ENCODE data around the gene AEN. TPM values are rescaled to one million over a fixed set of nuclear protein-coding genes. Genes with fewer than 3 reads are reported as not detected.
A peak's percentile ranks its signal among the peaks of the same experiment; 100 is the strongest.

Gene AEN
- total RNA-seq, 4 donors from 2014 or later: 7.7 to 10.3 (median 8.4) TPM

DNA sequence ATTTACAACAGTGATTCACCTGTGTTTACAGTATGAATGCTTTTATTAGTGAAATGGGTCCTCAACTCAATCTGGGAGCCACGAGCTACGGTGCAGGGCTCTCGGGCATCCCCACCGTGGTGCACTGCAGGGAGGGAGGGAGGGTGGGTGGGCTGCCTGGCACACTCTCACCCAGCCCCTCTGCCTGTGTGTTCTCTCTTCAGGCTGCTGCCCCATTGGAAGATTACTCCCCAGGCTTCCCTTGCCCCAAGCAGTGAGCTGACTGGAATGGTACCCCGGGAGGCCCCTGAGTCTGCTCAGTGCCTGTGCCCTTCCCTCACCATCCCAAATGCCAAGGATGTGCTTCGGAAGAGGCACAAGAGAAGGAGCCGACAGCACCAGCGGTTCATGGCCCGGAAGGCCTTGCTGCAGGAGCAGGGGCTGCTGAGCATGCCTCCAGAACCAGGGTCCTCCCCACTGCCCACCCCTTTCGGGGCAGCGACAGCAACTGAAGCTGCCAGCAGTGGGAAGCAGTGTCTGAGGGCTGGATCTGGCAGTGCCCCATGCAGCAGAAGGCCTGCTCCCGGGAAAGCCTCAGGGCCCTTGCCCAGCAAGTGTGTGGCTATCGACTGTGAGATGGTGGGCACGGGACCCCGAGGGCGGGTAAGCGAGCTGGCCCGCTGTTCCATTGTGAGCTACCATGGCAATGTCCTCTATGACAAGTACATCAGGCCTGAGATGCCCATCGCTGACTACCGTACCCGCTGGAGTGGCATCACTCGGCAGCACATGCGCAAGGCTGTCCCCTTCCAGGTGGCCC is 5.0 kb downstream of the AEN start:
- H3K4me3 ChIP-seq (ENCODE audit: low read depth, poor library complexity, severe bottlenecking): no peak overlapping the region
- WGBS, 2 donors: 87 to 92% methylated on average over 21 to 23 of the region's 23 CpGs
- DNase-seq (ENCODE audit: low spot score in 2 of 2): peak in 1 of 2 donors; percentile 68
- no peak for TF ChIP-seq POLR2A (IDR thresholded peaks at IDR 0.05)
- TF ChIP-seq, protein P1, sequence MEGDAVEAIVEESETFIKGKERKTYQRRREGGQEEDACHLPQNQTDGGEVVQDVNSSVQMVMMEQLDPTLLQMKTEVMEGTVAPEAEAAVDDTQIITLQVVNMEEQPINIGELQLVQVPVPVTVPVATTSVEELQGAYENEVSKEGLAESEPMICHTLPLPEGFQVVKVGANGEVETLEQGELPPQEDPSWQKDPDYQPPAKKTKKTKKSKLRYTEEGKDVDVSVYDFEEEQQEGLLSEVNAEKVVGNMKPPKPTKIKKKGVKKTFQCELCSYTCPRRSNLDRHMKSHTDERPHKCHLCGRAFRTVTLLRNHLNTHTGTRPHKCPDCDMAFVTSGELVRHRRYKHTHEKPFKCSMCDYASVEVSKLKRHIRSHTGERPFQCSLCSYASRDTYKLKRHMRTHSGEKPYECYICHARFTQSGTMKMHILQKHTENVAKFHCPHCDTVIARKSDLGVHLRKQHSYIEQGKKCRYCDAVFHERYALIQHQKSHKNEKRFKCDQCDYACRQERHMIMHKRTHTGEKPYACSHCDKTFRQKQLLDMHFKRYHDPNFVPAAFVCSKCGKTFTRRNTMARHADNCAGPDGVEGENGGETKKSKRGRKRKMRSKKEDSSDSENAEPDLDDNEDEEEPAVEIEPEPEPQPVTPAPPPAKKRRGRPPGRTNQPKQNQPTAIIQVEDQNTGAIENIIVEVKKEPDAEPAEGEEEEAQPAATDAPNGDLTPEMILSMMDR (IDR thresholded peaks at IDR 0.05): no peak
- intact Hi-C loops (cut with DNase I; ENCODE audit: low total_unique reads): no loop called here

DNA sequence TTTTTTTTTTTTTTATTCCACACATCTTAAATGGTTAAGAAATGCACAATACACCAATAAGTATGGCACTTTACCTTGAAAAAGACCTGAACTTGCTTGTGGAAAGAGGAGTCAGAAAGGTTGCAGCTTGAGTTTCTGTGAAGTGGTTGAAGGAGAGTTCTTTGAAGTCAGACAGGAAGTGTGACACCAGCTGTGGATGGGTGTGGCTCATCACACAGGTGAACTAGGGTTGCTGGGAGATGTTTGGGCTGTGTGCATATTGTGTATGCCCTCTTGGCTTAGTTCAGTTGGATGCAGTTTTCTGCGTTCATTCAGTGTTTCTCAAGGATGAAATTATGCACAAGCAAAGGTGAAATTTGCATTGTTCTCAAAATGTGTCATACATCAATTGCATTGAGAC is 6.3 kb downstream of the AEN start:
- TF ChIP-seq, protein P1 (IDR thresholded peaks at IDR 0.05): no peak
- no peak for TF ChIP-seq POLR2A (IDR thresholded peaks at IDR 0.05)
- DNase-seq (ENCODE audit: low spot score in 2 of 2): no peak
- 61 to 67% methylated on average over 1 of the region's 1 CpG for WGBS, 2 donors
- intact Hi-C loops (cut with DNase I; ENCODE audit: low total_unique reads): no loop called here
- no peak overlapping the region for H3K4me3 ChIP-seq (ENCODE audit: low read depth, poor library complexity, severe bottlenecking)

DNA sequence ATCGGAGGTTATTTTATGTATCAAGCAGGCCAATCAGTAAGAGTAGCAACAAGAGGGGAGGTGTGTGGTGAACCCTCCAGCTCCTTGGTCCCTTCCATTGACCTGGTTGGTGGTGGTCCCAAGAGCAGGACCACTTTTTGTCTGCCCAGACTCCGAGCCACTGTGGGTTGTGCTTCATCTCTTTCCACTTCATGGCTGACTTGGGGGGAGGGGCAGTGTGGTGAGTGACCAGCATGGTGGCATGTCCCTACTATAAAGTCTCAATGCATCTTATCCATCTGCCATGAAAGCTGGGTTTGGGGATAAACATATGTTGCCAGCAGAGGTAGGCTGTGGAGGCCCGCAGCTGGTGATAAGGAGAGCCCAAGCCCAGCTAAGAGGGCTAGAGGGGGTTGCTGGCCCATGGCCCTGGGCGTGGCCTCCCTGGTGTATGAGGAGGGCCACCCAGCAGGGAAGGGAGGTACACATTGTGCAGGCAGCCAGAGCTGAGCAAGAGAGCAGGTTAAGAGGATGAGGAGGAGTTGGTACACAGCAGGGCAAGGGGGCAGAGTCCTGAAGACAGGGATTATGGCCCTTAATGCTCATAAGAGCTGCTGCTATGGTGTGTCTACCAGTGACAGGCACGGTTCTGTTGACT is 7.0 kb downstream of the AEN start:
- intact Hi-C loops (cut with DNase I; ENCODE audit: low total_unique reads): no loop called here
- TF ChIP-seq POLR2A (IDR thresholded peaks at IDR 0.05): no peak
- TF ChIP-seq, protein P1 (IDR thresholded peaks at IDR 0.05): no peak
- no peak overlapping the region for H3K4me3 ChIP-seq (ENCODE audit: low read depth, poor library complexity, severe bottlenecking)
- 96% methylated on average over 5 of the region's 5 CpGs for WGBS, 2 donors
- no peak for DNase-seq (ENCODE audit: low spot score in 2 of 2)

DNA sequence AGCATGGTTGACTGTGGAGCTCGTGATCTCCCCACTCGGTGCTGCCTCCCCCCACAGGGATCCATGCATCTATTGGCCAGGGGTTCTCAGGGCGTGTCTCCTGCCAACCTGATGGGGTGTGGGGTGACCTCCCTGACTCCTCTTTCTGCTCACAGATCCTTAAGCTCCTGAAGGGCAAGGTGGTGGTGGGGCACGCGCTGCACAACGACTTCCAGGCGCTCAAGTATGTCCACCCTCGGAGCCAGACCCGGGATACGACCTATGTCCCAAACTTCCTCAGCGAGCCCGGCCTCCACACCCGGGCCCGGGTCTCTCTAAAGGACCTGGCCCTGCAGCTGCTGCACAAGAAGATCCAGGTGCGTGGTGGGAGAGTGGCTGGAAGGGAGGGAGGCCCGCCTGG is 7.9 kb downstream of the AEN start:
- no peak for DNase-seq (ENCODE audit: low spot score in 2 of 2)
- TF ChIP-seq POLR2A (IDR thresholded peaks at IDR 0.05): no peak
- TF ChIP-seq, protein P1 (IDR thresholded peaks at IDR 0.05): no peak
- 91 to 92% methylated on average over 12 to 15 of the region's 16 CpGs for WGBS, 2 donors

DNA sequence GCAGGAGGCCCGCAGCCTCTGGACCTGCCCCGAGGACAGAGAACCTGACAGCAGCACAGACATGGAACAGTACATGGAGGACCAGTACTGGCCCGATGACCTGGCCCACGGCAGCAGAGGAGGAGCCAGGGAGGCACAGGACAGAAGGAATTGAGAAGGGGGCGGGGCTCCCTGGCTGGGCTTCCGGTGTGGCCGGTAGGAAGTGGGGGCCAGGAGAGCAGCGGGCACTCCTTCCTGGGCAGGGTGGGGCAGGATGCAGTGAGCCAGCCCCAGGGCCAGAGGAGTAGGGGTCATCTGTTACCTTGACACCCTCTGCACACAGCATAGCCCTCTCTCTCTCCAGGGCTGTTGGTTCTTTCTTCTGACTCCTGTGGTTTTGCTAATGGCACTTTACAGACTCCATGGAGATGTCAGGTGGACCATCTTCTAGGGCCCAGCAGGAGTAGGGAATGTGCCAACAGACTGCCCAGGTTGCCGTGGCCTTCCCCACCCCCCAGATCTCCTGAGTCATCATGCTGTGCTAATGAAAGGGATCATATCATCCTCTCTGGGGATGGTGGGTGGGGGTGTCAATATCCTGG is 9.1 kb downstream of the AEN start:
- TF ChIP-seq POLR2A (IDR thresholded peaks at IDR 0.05): no peak
- TF ChIP-seq, protein P1 (IDR thresholded peaks at IDR 0.05): no peak
- 60 to 71% methylated on average over 9 of the region's 9 CpGs for WGBS, 2 donors
- H3K4me3 ChIP-seq (ENCODE audit: low read depth, poor library complexity, severe bottlenecking): no peak overlapping the region
- DNase-seq (ENCODE audit: low spot score in 2 of 2): no peak
- intact Hi-C loops (cut with DNase I; ENCODE audit: low total_unique reads): no loop called here

More for the DNA sequence above, 7.9 kb downstream of the AEN start:
- H3K4me3 ChIP-seq (ENCODE audit: low read depth, poor library complexity, severe bottlenecking): no peak overlapping the region
- intact Hi-C loops (cut with DNase I; ENCODE audit: low total_unique reads): no loop called here

Measured in lower leg skin (tissue), 4 donors.